SK-N-SH treated with all-trans-retinoic acid at 6 μM for 48 hours (cell line): ENCODE results near the gene NARS2.

Source experiments
- ATAC-seq: fragments of 200-7000 bp; cut with Tn5 transposase; 3 replicates; pipeline ENCODE4 v1.9.1; 2020; ENCODE audit warnings: mild to moderate bottlenecking, moderate library complexity
- ARNTL ChIP-seq: fragments of 450-650 bp; formaldehyde crosslinking; IDR thresholded peaks from 2 replicates; pipeline ENCODE4 v1.5.0; 2020; ENCODE audit warnings: low read depth, mild to moderate bottlenecking, moderate library complexity, borderline replicate concordance
- BACH2 ChIP-seq: fragments of 250-450 bp; sonication (Bioruptor Pico); IDR thresholded peaks from 2 replicates; pipeline ENCODE4 v1.9.0; 2021; ENCODE audit warnings: mild to moderate bottlenecking, borderline replicate concordance
- CREB5 ChIP-seq: fragments of 250-450 bp; sonication (Bioruptor Pico); IDR thresholded peaks from 2 replicates; pipeline ENCODE4 v1.5.1; 2020; ENCODE audit warnings: low read depth, mild to moderate bottlenecking, moderate library complexity
- CSRNP3 ChIP-seq: fragments of 250-450 bp; sonication (Bioruptor Pico); IDR thresholded peaks from 2 replicates; pipeline ENCODE4 v1.5.1; 2021; ENCODE audit warnings: mild to moderate bottlenecking, moderate library complexity
- ESRRG ChIP-seq: fragments of 250-450 bp; sonication (Bioruptor Pico); IDR thresholded peaks from 2 replicates; pipeline ENCODE4 v1.6.1; 2021; ENCODE audit warnings: mild to moderate bottlenecking
- GLIS3 ChIP-seq: fragments of 250-450 bp; sonication (Bioruptor Pico); IDR thresholded peaks from 2 replicates; pipeline ENCODE4 v1.5.0; 2020; ENCODE audit warnings: mild to moderate bottlenecking, moderate library complexity
- ISL1 ChIP-seq: fragments of 250-450 bp; sonication (Bioruptor Pico); IDR thresholded peaks from 2 replicates; pipeline ENCODE4 v2.1.2; 2022; ENCODE audit warnings: mild to moderate bottlenecking, moderate library complexity
- OSR1 ChIP-seq: fragments of 250-450 bp; sonication (Bioruptor Pico); IDR thresholded peaks from 2 replicates; pipeline ENCODE4 v1.8.0; 2022; ENCODE audit warnings: moderate library complexity, mild to moderate bottlenecking, inconsistent platforms
- POU6F1 ChIP-seq: fragments of 250-450 bp; sonication (Bioruptor Pico); IDR thresholded peaks from 2 replicates; pipeline ENCODE4 v1.8.0; 2021; ENCODE audit warnings: low read depth, mild to moderate bottlenecking, moderate library complexity, borderline replicate concordance
- SNAI2 ChIP-seq: fragments of 250-450 bp; sonication (Bioruptor Pico); IDR thresholded peaks from 2 replicates; pipeline ENCODE4 v1.5.0; 2020; ENCODE audit warnings: mild to moderate bottlenecking, moderate library complexity
- TCF4 ChIP-seq: fragments of 250-450 bp; sonication (Bioruptor Pico); IDR thresholded peaks from 2 replicates; pipeline ENCODE4 v1.8.0; 2021; ENCODE audit warnings: mild to moderate bottlenecking, moderate library complexity, borderline replicate concordance
- TSHZ2 ChIP-seq: fragments of 250-450 bp; sonication (Bioruptor Pico); IDR thresholded peaks from 2 replicates; pipeline ENCODE4 v1.5.0; 2020; ENCODE audit warnings: mild to moderate bottlenecking, moderate library complexity
- ZC3H10 ChIP-seq: fragments of 250-450 bp; sonication (Bioruptor Pico); IDR thresholded peaks from 2 replicates; pipeline ENCODE4 v1.5.1; 2021; ENCODE audit warnings: mild to moderate bottlenecking, moderate library complexity
- ZFP3 ChIP-seq: fragments of 250-450 bp; sonication (Bioruptor Pico); IDR thresholded peaks from 2 replicates; pipeline ENCODE4 v1.5.0; 2020; ENCODE audit warnings: mild to moderate bottlenecking, moderate library complexity
- ZFP30 ChIP-seq: fragments of 450-650 bp; formaldehyde crosslinking; IDR thresholded peaks from 2 replicates; pipeline ENCODE4 v1.5.0; 2022; ENCODE audit warnings: mild to moderate bottlenecking, moderate library complexity
- ZNF565 ChIP-seq: fragments of 450-650 bp; formaldehyde crosslinking; conservative IDR thresholded peaks from 2 replicates; pipeline ENCODE4 v1.5.0; 2020; ENCODE audit warnings: low read depth, mild to moderate bottlenecking, moderate library complexity
- ZNF70 ChIP-seq: fragments of 450-650 bp; formaldehyde crosslinking; IDR thresholded peaks from 2 replicates; pipeline ENCODE4 v1.5.0; 2020; ENCODE audit warnings: mild to moderate bottlenecking, moderate library complexity

The NARS2 gene

GRCh38 chr11:78417175-78417887, 157.3 kb downstream of the NARS2 start, which contains the start of gene GAB2:
Gene GAB2, minus strand, starts transcription at chr11:78417820. Its CDS starts 100 bp downstream, at chr11:78417720.
- ATAC-seq, result no peak
- TF ChIP-seq ZFP3 (CRISPR knock-in tag) (no peak; the same call in 1 of the 2 replicates), TSHZ2 (CRISPR knock-in tag) (0 out of 2 replicates have a peak, but pooled peaks have one; percentile 33), GLIS3 (CRISPR knock-in tag) (peak; percentile 87; the same call in 1 of the 2 replicates), CSRNP3 (CRISPR knock-in tag) (0 out of 2 replicates have a peak, but pooled peaks have one; percentile 36)

- peak; percentile 74 for ATAC-seq
- TF ChIP-seq ZNF565 (CRISPR knock-in tag), result no peak
- no peak for TF ChIP-seq ISL1 (CRISPR knock-in tag)
- peak; percentile 16; the same call in 1 of the 2 replicates for TF ChIP-seq TSHZ2 (CRISPR knock-in tag)
- TF ChIP-seq SNAI2, result peak; percentile 31; the same call in 1 of the 2 replicates
- no peak for TF ChIP-seq BACH2 (CRISPR knock-in tag)
- TF ChIP-seq ZFP3 (CRISPR knock-in tag), result peak; percentile 35; the same call in 1 of the 2 replicates
- no peak for TF ChIP-seq CSRNP3 (CRISPR knock-in tag)
- peak; percentile 52; the same call in 1 of the 2 replicates for TF ChIP-seq TCF4 (CRISPR knock-in tag)
- TF ChIP-seq ESRRG (CRISPR knock-in tag), result no peak; the same call in 1 of the 2 replicates
Measured at GRCh38 chr11:78416285-78417174, 158.1 kb downstream of the NARS2 start.

- ATAC-seq, result no peak
- TF ChIP-seq ZFP3 (CRISPR knock-in tag) (no peak), TCF4 (CRISPR knock-in tag) (no peak), GLIS3 (CRISPR knock-in tag) (no peak), ESRRG (CRISPR knock-in tag) (no peak), ZNF70 (CRISPR knock-in tag) (no peak), ISL1 (CRISPR knock-in tag) (no peak), CREB5 (CRISPR knock-in tag) (no peak), POU6F1 (CRISPR knock-in tag) (no peak), ARNTL (CRISPR knock-in tag) (no peak), ZC3H10 (CRISPR knock-in tag) (no peak), OSR1 (CRISPR knock-in tag) (no peak), ZFP30 (CRISPR knock-in tag) (no peak)
Measured at GRCh38 chr11:78415338-78415737, 159.3 kb downstream of the NARS2 start.
